K562 (cell line): Measurements from ENCODE around the gene BRCA1. TPM values are rescaled to one million over a fixed set of nuclear protein-coding genes. Genes with fewer than 3 reads are reported as not detected.

ENCODE experiments used
- DLX4 ChIP-seq: fragments of 250-450 bp; sonication (Bioruptor Pico); IDR thresholded peaks from 2 replicates; pipeline ENCODE4 v1.6.1; 2021; ENCODE audit warnings: mild to moderate bottlenecking
- EGR1 ChIP-seq: fragments of 450-650 bp; conservative IDR thresholded peaks from 2 replicates; pipeline ENCODE4 v1.6.1; 2017; ENCODE audit warnings: mild to moderate bottlenecking
- ESRRB ChIP-seq: fragments of 250-450 bp; sonication (Bioruptor Pico); IDR thresholded peaks from 2 replicates; pipeline ENCODE4 v1.5.0; 2020; ENCODE audit warnings: mild to moderate bottlenecking, moderate library complexity, borderline replicate concordance
- FOSL1 ChIP-seq: fragments of 200-800 bp; sonication (Bioruptor generic); conservative IDR thresholded peaks from 2 replicates; pipeline ENCODE4 v1.6.1; 2016; ENCODE audit warnings: missing genetic modification characterization, missing compliant biosample characterization
- MAFG ChIP-seq: fragments of 450-650 bp; conservative IDR thresholded peaks from 2 replicates; pipeline ENCODE4 v1.6.1; 2016; ENCODE audit warnings: missing genetic modification characterization, missing compliant biosample characterization
- OTX1 ChIP-seq: fragments of 450-650 bp; formaldehyde crosslinking; IDR thresholded peaks from 2 replicates; pipeline ENCODE4 v1.4.0; 2022; ENCODE audit warnings: mild to moderate bottlenecking
- SLC30A9 ChIP-seq: fragments of 250-450 bp; sonication (Bioruptor Pico); IDR thresholded peaks from 2 replicates; pipeline ENCODE4 v1.8.0; 2022; ENCODE audit warnings: mild to moderate bottlenecking, moderate library complexity
- ZNF311 ChIP-seq: fragments of 250-450 bp; sonication (Bioruptor Pico); IDR thresholded peaks from 2 replicates; pipeline ENCODE4 v1.4.0; 2020; ENCODE audit warnings: mild to moderate bottlenecking, moderate library complexity
- ZNF445 ChIP-seq: fragments of 250-450 bp; sonication (Bioruptor Pico); IDR thresholded peaks from 2 replicates; pipeline ENCODE4 v1.4.0; 2020; ENCODE audit warnings: low read depth, mild to moderate bottlenecking, moderate library complexity
- polyA plus RNA-seq, 8 experiments: library from polyadenylated mRNA; depleted of rRNA in 4 of 8; stranded (reverse) in 5 of 8; unstranded in 3 of 8; fragments of >200 nt; fragmentation: Nextera tagmentation in 2 of 8; fragmentation: Illumina TruSeq in 1 of 8; extraction: Ambion mirVana in 2 of 8; extraction: Trizol in 1 of 8; gene quantifications; 2 replicates each; pipeline versions ENCODE4 v1.2.1 to v1.2.3, GENCODE V29; 2011 to 2014; ENCODE audit warnings: inconsistent platforms in 1 of 8, missing spikeins in 1 of 8
- total RNA-seq, 7 experiments: library from RNA; depleted of rRNA in 6 of 7; stranded (reverse); fragments of >200 nt in 6 of 7; fragmentation: Illumina TruSeq in 2 of 7; extraction: Trizol in 2 of 7; gene quantifications; 2 replicates each; pipeline versions ENCODE4 v1.2.1 to v1.2.3, GENCODE V29; 2011 to 2021; ENCODE audit warnings: low replicate concordance in 1 of 7
- TF ChIP-seq, protein P1 (sequence below): fragments of 200-400 bp; formaldehyde crosslinking; IDR thresholded peaks from 2 replicates; pipeline ENCODE4 v1.6.1; 2017; ENCODE audit warnings: mild to moderate bottlenecking, low read depth, low read length, moderate library complexity
- TF ChIP-seq, protein P2 (sequence below): sonication (generic); formaldehyde crosslinking; IDR thresholded peaks from 2 replicates; pipeline ENCODE4 v1.8.0; 2022; ENCODE audit warnings: mild to moderate bottlenecking, missing genetic modification reagents
- TF ChIP-seq, protein P3 (sequence below): fragments of 450-650 bp; IDR thresholded peaks from 2 replicates; pipeline ENCODE4 v1.6.1; 2016; ENCODE audit warnings: antibody characterized with exemption
- TF ChIP-seq, protein P4 (sequence below): fragments of 450-650 bp; IDR thresholded peaks from 2 replicates; pipeline ENCODE4 v1.6.1; 2014; ENCODE audit warnings: low read depth, mild to moderate bottlenecking, moderate library complexity, borderline replicate concordance
- TF ChIP-seq, protein P5 (sequence below): IDR thresholded peaks from 2 replicates; pipeline ENCODE4 v1.6.1; 2011; ENCODE audit not compliant: insufficient read length; ENCODE audit errors: extremely low read depth
- TF ChIP-seq, protein P6 (sequence below): fragments of 250-450 bp; sonication (Bioruptor Pico); IDR thresholded peaks from 2 replicates; pipeline ENCODE4 v1.4.0; 2020; ENCODE audit warnings: mild to moderate bottlenecking

Gene BRCA1
- total and polyA plus RNA-seq, 9 of the 15 experiments (the other 6 are each of a cell fraction or from before 2014, with no cell fraction given): 25.9 to 95.3 (median 62.3) TPM

GRCh38 chr17:43125133-43125966 lies at the start of gene BRCA1 (continued):
- TF ChIP-seq, protein P1, sequence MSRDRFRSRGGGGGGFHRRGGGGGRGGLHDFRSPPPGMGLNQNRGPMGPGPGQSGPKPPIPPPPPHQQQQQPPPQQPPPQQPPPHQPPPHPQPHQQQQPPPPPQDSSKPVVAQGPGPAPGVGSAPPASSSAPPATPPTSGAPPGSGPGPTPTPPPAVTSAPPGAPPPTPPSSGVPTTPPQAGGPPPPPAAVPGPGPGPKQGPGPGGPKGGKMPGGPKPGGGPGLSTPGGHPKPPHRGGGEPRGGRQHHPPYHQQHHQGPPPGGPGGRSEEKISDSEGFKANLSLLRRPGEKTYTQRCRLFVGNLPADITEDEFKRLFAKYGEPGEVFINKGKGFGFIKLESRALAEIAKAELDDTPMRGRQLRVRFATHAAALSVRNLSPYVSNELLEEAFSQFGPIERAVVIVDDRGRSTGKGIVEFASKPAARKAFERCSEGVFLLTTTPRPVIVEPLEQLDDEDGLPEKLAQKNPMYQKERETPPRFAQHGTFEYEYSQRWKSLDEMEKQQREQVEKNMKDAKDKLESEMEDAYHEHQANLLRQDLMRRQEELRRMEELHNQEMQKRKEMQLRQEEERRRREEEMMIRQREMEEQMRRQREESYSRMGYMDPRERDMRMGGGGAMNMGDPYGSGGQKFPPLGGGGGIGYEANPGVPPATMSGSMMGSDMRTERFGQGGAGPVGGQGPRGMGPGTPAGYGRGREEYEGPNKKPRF: no peak
- TF ChIP-seq, protein P2, sequence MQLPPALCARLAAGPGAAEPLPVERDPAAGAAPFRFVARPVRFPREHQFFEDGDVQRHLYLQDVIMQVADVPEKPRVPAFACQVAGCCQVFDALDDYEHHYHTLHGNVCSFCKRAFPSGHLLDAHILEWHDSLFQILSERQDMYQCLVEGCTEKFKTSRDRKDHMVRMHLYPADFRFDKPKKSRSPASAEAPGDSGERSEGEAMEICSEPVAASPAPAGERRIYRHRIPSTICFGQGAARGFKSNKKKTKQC (CRISPR knock-in tag): no peak
- TF ChIP-seq ESRRB (CRISPR knock-in tag) (no peak), DLX4 (no peak), OTX1 (CRISPR knock-in tag) (0 out of 2 replicates have a peak, but pooled peaks have one; percentile 50), ZNF311 (no peak), EGR1 (peak; percentile 93), FOSL1 (tag) (no peak), MAFG (tag) (no peak), ZNF445 (no peak), SLC30A9 (CRISPR knock-in tag) (no peak)
- TF ChIP-seq, protein P3, sequence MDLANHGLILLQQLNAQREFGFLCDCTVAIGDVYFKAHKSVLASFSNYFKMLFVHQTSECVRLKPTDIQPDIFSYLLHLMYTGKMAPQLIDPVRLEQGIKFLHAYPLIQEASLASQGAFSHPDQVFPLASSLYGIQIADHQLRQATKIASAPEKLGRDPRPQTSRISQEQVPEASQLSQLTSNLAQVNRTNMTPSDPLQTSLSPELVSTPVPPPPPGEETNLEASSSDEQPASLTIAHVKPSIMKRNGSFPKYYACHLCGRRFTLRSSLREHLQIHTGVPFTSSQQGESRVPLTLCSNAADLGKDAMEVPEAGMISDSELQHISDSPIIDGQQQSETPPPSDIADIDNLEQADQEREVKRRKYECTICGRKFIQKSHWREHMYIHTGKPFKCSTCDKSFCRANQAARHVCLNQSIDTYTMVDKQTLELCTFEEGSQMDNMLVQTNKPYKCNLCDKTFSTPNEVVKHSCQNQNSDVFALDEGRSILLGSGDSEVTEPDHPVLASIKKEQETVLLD: no peak; the same call in 1 of the 2 replicates
- TF ChIP-seq, protein P4, sequence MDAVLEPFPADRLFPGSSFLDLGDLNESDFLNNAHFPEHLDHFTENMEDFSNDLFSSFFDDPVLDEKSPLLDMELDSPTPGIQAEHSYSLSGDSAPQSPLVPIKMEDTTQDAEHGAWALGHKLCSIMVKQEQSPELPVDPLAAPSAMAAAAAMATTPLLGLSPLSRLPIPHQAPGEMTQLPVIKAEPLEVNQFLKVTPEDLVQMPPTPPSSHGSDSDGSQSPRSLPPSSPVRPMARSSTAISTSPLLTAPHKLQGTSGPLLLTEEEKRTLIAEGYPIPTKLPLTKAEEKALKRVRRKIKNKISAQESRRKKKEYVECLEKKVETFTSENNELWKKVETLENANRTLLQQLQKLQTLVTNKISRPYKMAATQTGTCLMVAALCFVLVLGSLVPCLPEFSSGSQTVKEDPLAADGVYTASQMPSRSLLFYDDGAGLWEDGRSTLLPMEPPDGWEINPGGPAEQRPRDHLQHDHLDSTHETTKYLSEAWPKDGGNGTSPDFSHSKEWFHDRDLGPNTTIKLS: peak; percentile 84; the same call in 1 of the 2 replicates
- TF ChIP-seq, protein P5, sequence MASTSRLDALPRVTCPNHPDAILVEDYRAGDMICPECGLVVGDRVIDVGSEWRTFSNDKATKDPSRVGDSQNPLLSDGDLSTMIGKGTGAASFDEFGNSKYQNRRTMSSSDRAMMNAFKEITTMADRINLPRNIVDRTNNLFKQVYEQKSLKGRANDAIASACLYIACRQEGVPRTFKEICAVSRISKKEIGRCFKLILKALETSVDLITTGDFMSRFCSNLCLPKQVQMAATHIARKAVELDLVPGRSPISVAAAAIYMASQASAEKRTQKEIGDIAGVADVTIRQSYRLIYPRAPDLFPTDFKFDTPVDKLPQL: peak; percentile 77
- TF ChIP-seq, protein P6, sequence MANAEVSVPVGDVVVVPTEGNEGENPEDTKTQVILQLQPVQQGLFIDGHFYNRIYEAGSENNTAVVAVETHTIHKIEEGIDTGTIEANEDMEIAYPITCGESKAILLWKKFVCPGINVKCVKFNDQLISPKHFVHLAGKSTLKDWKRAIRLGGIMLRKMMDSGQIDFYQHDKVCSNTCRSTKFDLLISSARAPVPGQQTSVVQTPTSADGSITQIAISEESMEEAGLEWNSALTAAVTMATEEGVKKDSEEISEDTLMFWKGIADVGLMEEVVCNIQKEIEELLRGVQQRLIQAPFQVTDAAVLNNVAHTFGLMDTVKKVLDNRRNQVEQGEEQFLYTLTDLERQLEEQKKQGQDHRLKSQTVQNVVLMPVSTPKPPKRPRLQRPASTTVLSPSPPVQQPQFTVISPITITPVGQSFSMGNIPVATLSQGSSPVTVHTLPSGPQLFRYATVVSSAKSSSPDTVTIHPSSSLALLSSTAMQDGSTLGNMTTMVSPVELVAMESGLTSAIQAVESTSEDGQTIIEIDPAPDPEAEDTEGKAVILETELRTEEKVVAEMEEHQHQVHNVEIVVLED (CRISPR knock-in tag): peak; percentile 21; the same call in 1 of the 2 replicates
